HepG2 (cell line): ENCODE data around the gene ARX.

Experiments
- ETV6 ChIP-seq: sonication (generic); formaldehyde crosslinking; conservative IDR thresholded peaks from 2 replicates; pipeline ENCODE4 v1.4.0; 2020; ENCODE audit warnings: missing genetic modification reagents
- MAFG ChIP-seq: sonication (generic); formaldehyde crosslinking; IDR thresholded peaks from 2 replicates; pipeline ENCODE4 v1.5.1; 2020; ENCODE audit warnings: mild to moderate bottlenecking, missing genetic modification reagents
- POLR2A ChIP-seq, 2 experiments: IDR thresholded peaks; 2 replicates each; pipeline ENCODE4 v1.6.1; 2011; ENCODE audit warnings: low read depth in 2 of 2, low read length in 2 of 2, mild to moderate bottlenecking in 1 of 2, moderate library complexity in 1 of 2; ENCODE audit not compliant: insufficient read depth in 1 of 2
- RBAK ChIP-seq: sonication (generic); formaldehyde crosslinking; IDR thresholded peaks from 2 replicates; pipeline ENCODE4 v1.5.1; 2020; ENCODE audit warnings: mild to moderate bottlenecking, missing genetic modification reagents
- SMARCC2 ChIP-seq: fragments of 450-650 bp; IDR thresholded peaks from 2 replicates; pipeline ENCODE4 v1.6.1; 2017; ENCODE audit warnings: antibody characterized with exemption, mild to moderate bottlenecking
- ZNF136 ChIP-seq: sonication (generic); formaldehyde crosslinking; IDR thresholded peaks from 2 replicates; pipeline ENCODE4 v1.8.1; 2022; ENCODE audit warnings: low read depth, mild to moderate bottlenecking, moderate library complexity, missing genetic modification reagents
- ZNF274 ChIP-seq: sonication (generic); formaldehyde crosslinking; IDR thresholded peaks from 2 replicates; pipeline ENCODE4 v1.5.1; 2020; ENCODE audit warnings: mild to moderate bottlenecking, missing genetic modification reagents
- ZNF33A ChIP-seq: sonication (generic); formaldehyde crosslinking; IDR thresholded peaks from 2 replicates; pipeline ENCODE4 v1.5.1; 2020; ENCODE audit warnings: missing genetic modification reagents, mild to moderate bottlenecking, moderate library complexity, borderline replicate concordance
- TF ChIP-seq, protein P1 (sequence below): sonication (generic); formaldehyde crosslinking; IDR thresholded peaks from 2 replicates; pipeline ENCODE4 v1.5.0; 2020; ENCODE audit warnings: mild to moderate bottlenecking, missing genetic modification reagents, moderate library complexity
- TF ChIP-seq, protein P2 (sequence below): sonication (generic); formaldehyde crosslinking; IDR thresholded peaks from 2 replicates; pipeline ENCODE4 v1.5.1; 2020; ENCODE audit warnings: missing genetic modification reagents, mild to moderate bottlenecking, borderline replicate concordance
- TF ChIP-seq, protein P3 (sequence below): IDR thresholded peaks from 2 replicates; pipeline ENCODE4 v1.6.1; 2012; ENCODE audit warnings: inconsistent platforms

DNA sequence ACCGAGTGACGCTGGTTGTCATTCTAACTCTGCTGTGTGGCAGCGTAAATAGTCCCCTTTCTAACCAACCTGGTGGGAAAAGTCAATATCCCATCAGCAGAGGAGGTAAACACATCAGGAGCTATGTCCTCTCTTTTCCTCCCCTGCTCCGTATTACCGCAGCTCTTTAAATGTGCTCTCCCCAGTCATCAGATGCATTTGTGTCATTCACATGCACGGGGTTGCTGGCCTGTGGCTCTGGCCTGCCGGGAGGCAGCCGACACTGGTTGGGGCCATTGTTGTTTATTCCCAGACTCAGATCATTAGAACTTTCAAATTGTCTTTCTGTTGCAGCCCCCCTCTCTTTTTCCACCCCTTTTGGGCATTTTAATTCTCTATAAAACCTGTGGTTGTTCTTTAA lies 21.9 kb downstream of the ARX start:
- TF ChIP-seq, protein P1, sequence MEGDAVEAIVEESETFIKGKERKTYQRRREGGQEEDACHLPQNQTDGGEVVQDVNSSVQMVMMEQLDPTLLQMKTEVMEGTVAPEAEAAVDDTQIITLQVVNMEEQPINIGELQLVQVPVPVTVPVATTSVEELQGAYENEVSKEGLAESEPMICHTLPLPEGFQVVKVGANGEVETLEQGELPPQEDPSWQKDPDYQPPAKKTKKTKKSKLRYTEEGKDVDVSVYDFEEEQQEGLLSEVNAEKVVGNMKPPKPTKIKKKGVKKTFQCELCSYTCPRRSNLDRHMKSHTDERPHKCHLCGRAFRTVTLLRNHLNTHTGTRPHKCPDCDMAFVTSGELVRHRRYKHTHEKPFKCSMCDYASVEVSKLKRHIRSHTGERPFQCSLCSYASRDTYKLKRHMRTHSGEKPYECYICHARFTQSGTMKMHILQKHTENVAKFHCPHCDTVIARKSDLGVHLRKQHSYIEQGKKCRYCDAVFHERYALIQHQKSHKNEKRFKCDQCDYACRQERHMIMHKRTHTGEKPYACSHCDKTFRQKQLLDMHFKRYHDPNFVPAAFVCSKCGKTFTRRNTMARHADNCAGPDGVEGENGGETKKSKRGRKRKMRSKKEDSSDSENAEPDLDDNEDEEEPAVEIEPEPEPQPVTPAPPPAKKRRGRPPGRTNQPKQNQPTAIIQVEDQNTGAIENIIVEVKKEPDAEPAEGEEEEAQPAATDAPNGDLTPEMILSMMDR (CRISPR knock-in tag) = no peak
- no peak for TF ChIP-seq ETV6
- TF ChIP-seq SMARCC2 = no peak
- no peak for TF ChIP-seq RBAK (CRISPR knock-in tag)
- no peak for TF ChIP-seq POLR2A (IDR thresholded peaks at IDR 0.05; ENCODE audit: insufficient read depth in 1 of 2, low read depth in 2 of 2, low read length in 2 of 2)
- TF ChIP-seq, protein P2, sequence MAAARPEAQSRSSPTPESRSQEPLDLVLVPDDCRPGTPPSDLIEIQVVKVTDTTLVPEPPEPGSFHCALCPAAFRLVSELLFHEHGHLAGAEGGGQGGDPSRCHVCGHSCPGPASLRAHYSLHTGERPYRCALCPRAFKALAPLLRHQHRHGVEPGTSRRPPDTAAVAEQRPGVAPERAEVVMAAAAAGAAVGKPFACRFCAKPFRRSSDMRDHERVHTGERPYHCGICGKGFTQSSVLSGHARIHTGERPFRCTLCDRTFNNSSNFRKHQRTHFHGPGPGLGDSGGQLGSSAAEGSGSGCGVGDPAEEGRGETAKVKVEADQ = no peak
- no peak for TF ChIP-seq ZNF136 (CRISPR knock-in tag)
- TF ChIP-seq, protein P3, sequence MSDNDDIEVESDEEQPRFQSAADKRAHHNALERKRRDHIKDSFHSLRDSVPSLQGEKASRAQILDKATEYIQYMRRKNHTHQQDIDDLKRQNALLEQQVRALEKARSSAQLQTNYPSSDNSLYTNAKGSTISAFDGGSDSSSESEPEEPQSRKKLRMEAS = no peak
- no peak for TF ChIP-seq ZNF274 (CRISPR knock-in tag)
- TF ChIP-seq ZNF33A (CRISPR knock-in tag) = no peak
- no peak for TF ChIP-seq MAFG (CRISPR knock-in tag)
